Cerebellar cortex (tissue), 1 donor: ENCODE measurements around the gene PSEN1.
A peak's percentile ranks its signal among the peaks of the same experiment; 100 is the strongest.

Experiments
- DNase-seq: peaks from one replicate; pipeline ENCODE4 v3.0.0-alpha.2; 2015; ENCODE audit warnings: low spot score

The PSEN1 gene

GRCh38 chr14:73220634-73221033 lies 84.3 kb downstream of the PSEN1 start:
- no peak for DNase-seq

GRCh38 chr14:73221945-73222344 lies 85.6 kb downstream of the PSEN1 start:
- DNase-seq: no peak

GRCh38 chr14:73223049-73223448 lies 86.7 kb downstream of the PSEN1 start:
- no peak for DNase-seq

GRCh38 chr14:73225496-73225895 lies 89.2 kb downstream of the PSEN1 start:
- no peak for DNase-seq

GRCh38 chr14:73227812-73228781 lies 91.8 kb downstream of the PSEN1 start:
- DNase-seq: no peak

GRCh38 chr14:73230051-73230450 lies 93.7 kb downstream of the PSEN1 start:
- no peak for DNase-seq

GRCh38 chr14:73231981-73232851 lies 95.9 kb downstream of the PSEN1 start:
- DNase-seq: peak; percentile 26

GRCh38 chr14:73232984-73233383 lies 96.7 kb downstream of the PSEN1 start:
- DNase-seq: no peak

GRCh38 chr14:73233564-73233963 lies 97.3 kb downstream of the PSEN1 start:
- no peak for DNase-seq

GRCh38 chr14:73234029-73234428 lies 97.7 kb downstream of the PSEN1 start:
- DNase-seq: no peak

- DNase-seq: no peak
Observed at GRCh38 chr14:73234586-73235394, 98.5 kb downstream of the PSEN1 start.

GRCh38 chr14:73235531-73236155 lies 99.3 kb downstream of the PSEN1 start:
- no peak for DNase-seq

- no peak for DNase-seq
Observed at GRCh38 chr14:73236157-73236556, 99.8 kb downstream of the PSEN1 start.

GRCh38 chr14:73236752-73237218 lies 100.5 kb downstream of the PSEN1 start:
- DNase-seq: no peak

GRCh38 chr14:73237219-73237785 lies 101.0 kb downstream of the PSEN1 start, which contains the start of gene PAPLN:
TSS of gene PAPLN (plus strand) at chr14:73237506. CDS start at chr14:73239779, 2,273 bp downstream.
- DNase-seq: no peak

- no peak for DNase-seq
Observed at GRCh38 chr14:73237786-73238423, 101.6 kb downstream of the PSEN1 start.

GRCh38 chr14:73238424-73238852 lies 102.1 kb downstream of the PSEN1 start:
- no peak for DNase-seq

- no peak for DNase-seq
Observed at GRCh38 chr14:73238941-73239340, 102.6 kb downstream of the PSEN1 start.

- peak; percentile 7 for DNase-seq
Observed at GRCh38 chr14:73239393-73240241, 103.3 kb downstream of the PSEN1 start.
